PC-9 (cell line): ENCODE results near the gene KAT7.

ENCODE experiments used
- EZH2 ChIP-seq: fragments of 200-600 bp; sonication (generic); IDR thresholded peaks from 2 replicates; pipeline ENCODE4 v1.8.0; 2017; ENCODE audit warnings: antibody characterized with exemption, low read depth
- TF ChIP-seq, protein P1 (sequence below): fragments of 200-600 bp; sonication (generic); conservative IDR thresholded peaks from 2 replicates; pipeline ENCODE4 v1.6.1; 2017; ENCODE audit warnings: mixed run types, antibody characterized with exemption, mild to moderate bottlenecking, moderate library complexity

DNA sequence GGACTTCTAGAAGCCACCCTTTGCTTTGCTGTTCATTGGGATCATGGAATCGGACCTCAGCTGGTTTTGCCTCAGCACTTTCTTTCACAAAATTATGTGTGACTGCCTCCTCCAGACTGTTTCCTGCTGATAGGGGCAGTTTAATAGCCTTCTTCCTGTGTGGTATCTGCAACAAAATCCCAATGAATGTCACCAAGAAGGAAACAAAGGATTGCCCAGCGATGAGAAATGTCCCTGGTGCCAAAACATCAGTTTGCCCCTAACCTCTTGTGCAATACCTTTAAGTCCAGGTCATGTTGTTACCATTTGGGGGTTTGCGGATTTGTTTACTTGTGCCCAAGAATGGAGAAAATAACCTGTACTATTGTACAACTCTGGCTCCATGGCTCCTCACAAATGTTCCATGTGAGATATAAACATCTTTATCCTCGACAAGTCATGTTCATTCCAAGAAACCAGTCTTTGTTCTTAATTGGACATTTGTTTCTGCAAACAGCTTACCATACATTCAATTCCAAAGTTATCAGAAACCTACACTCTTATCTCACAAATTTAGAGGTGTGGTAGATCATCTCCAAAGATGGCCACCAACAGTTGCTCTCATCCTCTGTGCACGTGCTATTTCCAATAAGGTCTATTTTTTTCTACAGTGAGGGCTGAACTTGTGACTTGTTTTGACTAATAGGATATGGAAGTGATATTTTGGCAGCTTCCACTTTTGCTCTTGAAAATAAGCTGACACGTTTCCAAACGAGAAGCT is 44.5 kb downstream of the KAT7 start:
- no peak for TF ChIP-seq EZH2
- TF ChIP-seq, protein P1, sequence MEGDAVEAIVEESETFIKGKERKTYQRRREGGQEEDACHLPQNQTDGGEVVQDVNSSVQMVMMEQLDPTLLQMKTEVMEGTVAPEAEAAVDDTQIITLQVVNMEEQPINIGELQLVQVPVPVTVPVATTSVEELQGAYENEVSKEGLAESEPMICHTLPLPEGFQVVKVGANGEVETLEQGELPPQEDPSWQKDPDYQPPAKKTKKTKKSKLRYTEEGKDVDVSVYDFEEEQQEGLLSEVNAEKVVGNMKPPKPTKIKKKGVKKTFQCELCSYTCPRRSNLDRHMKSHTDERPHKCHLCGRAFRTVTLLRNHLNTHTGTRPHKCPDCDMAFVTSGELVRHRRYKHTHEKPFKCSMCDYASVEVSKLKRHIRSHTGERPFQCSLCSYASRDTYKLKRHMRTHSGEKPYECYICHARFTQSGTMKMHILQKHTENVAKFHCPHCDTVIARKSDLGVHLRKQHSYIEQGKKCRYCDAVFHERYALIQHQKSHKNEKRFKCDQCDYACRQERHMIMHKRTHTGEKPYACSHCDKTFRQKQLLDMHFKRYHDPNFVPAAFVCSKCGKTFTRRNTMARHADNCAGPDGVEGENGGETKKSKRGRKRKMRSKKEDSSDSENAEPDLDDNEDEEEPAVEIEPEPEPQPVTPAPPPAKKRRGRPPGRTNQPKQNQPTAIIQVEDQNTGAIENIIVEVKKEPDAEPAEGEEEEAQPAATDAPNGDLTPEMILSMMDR: no peak
